ENCODE measurements around the gene GASK1A.

The GASK1A gene

GRCh38 chr3:42996633-42997075, 17.5 kb downstream of the GASK1A start:
- Histone ChIP-seq H3K27ac (ENCODE audit: low read depth, low read length) (no peak overlapping the region), H3K79me2 (ENCODE audit: insufficient read depth, low read length) (no peaks in the 10 kb centered on the region), H3K36me3 (ENCODE audit: low read length) (no peaks in the 10 kb centered on the region), H3K9me3 (ENCODE audit: insufficient read depth, low read length) (no peaks in the 10 kb centered on the region), H3K27me3 (ENCODE audit: low read length) (no peaks in the 10 kb centered on the region), H3K9me2 (replicated peaks; ENCODE audit: insufficient read depth, low read length) (no peaks in the 10 kb centered on the region), H3K4me2 (ENCODE audit: low read depth, low read length, poor library complexity, severe bottlenecking) (no peak overlapping the region), H3K4me3 (ENCODE audit: insufficient read depth, low read length, poor library complexity, severe bottlenecking) (no peak overlapping the region), H4K20me1 (ENCODE audit: low read depth, low read length) (no peaks in the 10 kb centered on the region), H3F3A (ENCODE audit: insufficient read depth) (no peaks in the 10 kb centered on the region), H2AFZ (ENCODE audit: low read depth, low read length, severe bottlenecking) (no peak overlapping the region), H3K9ac (ENCODE audit: low read length) (no peak overlapping the region)
- TF ChIP-seq CTCF (IDR thresholded peaks at IDR 0.05; ENCODE audit: insufficient read depth, low read length, poor library complexity, severe bottlenecking): no peak
- no peak for TF ChIP-seq EZH2phosphoT487 (conservative IDR thresholded peaks at IDR 0.05; ENCODE audit: low read length)

GRCh38 chr3:42999212-42999611, 20.1 kb downstream of the GASK1A start:
- no peaks in the 10 kb centered on the region for H3K27me3 ChIP-seq (ENCODE audit: low read length)

GRCh38 chr3:42999632-43000031, 20.5 kb downstream of the GASK1A start:
- Histone ChIP-seq H3K27me3 (ENCODE audit: low read length) (no peaks in the 10 kb centered on the region), H3K9me3 (ENCODE audit: insufficient read depth, low read length) (no peaks in the 10 kb centered on the region), H3K9me2 (replicated peaks; ENCODE audit: insufficient read depth, low read length) (no peaks in the 10 kb centered on the region), H4K20me1 (ENCODE audit: low read depth, low read length) (no peaks in the 10 kb centered on the region), H3K79me2 (ENCODE audit: insufficient read depth, low read length) (no peaks in the 10 kb centered on the region), H3F3A (ENCODE audit: insufficient read depth) (no peaks in the 10 kb centered on the region), H2AFZ (ENCODE audit: low read depth, low read length, severe bottlenecking) (no peak overlapping the region), H3K4me2 (ENCODE audit: low read depth, low read length, poor library complexity, severe bottlenecking) (no peak overlapping the region), H3K9ac (ENCODE audit: low read length) (no peak overlapping the region), H3K36me3 (ENCODE audit: low read length) (no peaks in the 10 kb centered on the region), H3K27ac (ENCODE audit: low read depth, low read length) (no peak overlapping the region), H3K4me3 (ENCODE audit: insufficient read depth, low read length, poor library complexity, severe bottlenecking) (no peak overlapping the region)
- TF ChIP-seq EZH2phosphoT487 (conservative IDR thresholded peaks at IDR 0.05; ENCODE audit: low read length) (no peak), CTCF (IDR thresholded peaks at IDR 0.05; ENCODE audit: insufficient read depth, low read length, poor library complexity, severe bottlenecking) (no peak)

More at GRCh38 chr3:42999212-42999611, 20.1 kb downstream of the GASK1A start:
- Histone ChIP-seq H3K9me2 (replicated peaks; ENCODE audit: insufficient read depth, low read length) (no peaks in the 10 kb centered on the region), H3K27ac (ENCODE audit: low read depth, low read length) (no peak overlapping the region), H3K79me2 (ENCODE audit: insufficient read depth, low read length) (no peaks in the 10 kb centered on the region), H3K9ac (ENCODE audit: low read length) (no peak overlapping the region), H3K36me3 (ENCODE audit: low read length) (no peaks in the 10 kb centered on the region), H3K9me3 (ENCODE audit: insufficient read depth, low read length) (no peaks in the 10 kb centered on the region), H3K4me2 (ENCODE audit: low read depth, low read length, poor library complexity, severe bottlenecking) (no peak overlapping the region), H3K4me3 (ENCODE audit: insufficient read depth, low read length, poor library complexity, severe bottlenecking) (no peak overlapping the region), H2AFZ (ENCODE audit: low read depth, low read length, severe bottlenecking) (no peak overlapping the region), H4K20me1 (ENCODE audit: low read depth, low read length) (no peaks in the 10 kb centered on the region), H3F3A (ENCODE audit: insufficient read depth) (no peaks in the 10 kb centered on the region)
- no peak for TF ChIP-seq EZH2phosphoT487 (conservative IDR thresholded peaks at IDR 0.05; ENCODE audit: low read length)
- TF ChIP-seq CTCF (IDR thresholded peaks at IDR 0.05; ENCODE audit: insufficient read depth, low read length, poor library complexity, severe bottlenecking): no peak

Measured in SU-DHL-6 (cell line).